SK-N-SH (cell line): ENCODE measurements around the gene TBL1X. TPM values are rescaled to one million over a fixed set of nuclear protein-coding genes. Genes with fewer than 3 reads are reported as not detected.

Source experiments
- CTCF ChIA-PET: fragments of 300-600, 350-600 bp; formaldehyde crosslinking; extraction: SDS; loops from one replicate; lab custom pipeline; 2021; lab: Yijun Ruan, JAX
- POLR2A ChIA-PET: fragments of 350-600 bp; sonication (Branson Sonifier 250); formaldehyde crosslinking; extraction: SDS; loops from one replicate; lab custom pipeline; 2020; ENCODE audit warnings: antibody characterized with exemption, inconsistent platforms; lab: Yijun Ruan, JAX
- DNase-seq: peaks from one replicate; pipeline ENCODE4 v3.0.0; 2012
- H2AFZ ChIP-seq: fragments of 200-600 bp; sonication (generic); 2 replicates; pipeline ENCODE4 v1.8.1; 2016; ENCODE audit warnings: antibody characterized with exemption, mild to moderate bottlenecking, low read depth
- H3F3A ChIP-seq: fragments of 200-600 bp; sonication (generic); replicated peaks from 2 replicates; pipeline ENCODE3; 2016; ENCODE audit warnings: antibody characterized with exemption, mild to moderate bottlenecking; ENCODE audit not compliant: insufficient read depth
- H3K27ac ChIP-seq, 2 experiments: fragments of 200-500 bp in 1 of 2; fragments of 200-600 bp in 1 of 2; sonication (Bioruptor generic) in 1 of 2; sonication (generic), shearing (Covaris generic) in 1 of 2; 2 replicates each; pipeline versions ENCODE4 v1.5.1 to v1.6.1; 2014 to 2016; ENCODE audit warnings: low read depth in 2 of 2, inconsistent platforms in 1 of 2, low read length in 1 of 2, mild to moderate bottlenecking in 1 of 2, mixed read lengths in 1 of 2
- H3K27me3 ChIP-seq: fragments of 200-600 bp; sonication (generic), shearing (Covaris generic); 2 replicates; pipeline ENCODE4 v1.6.1; 2016; ENCODE audit warnings: mixed run types; ENCODE audit not compliant: insufficient read depth
- H3K36me3 ChIP-seq, 2 experiments: fragments of 200-500 bp in 1 of 2; fragments of 200-600 bp in 1 of 2; sonication (Bioruptor generic) in 1 of 2; sonication (generic) in 1 of 2; replicated peaks in 1 of 2; 2 replicates each; pipeline versions ENCODE3 to v1.5.1; 2014 to 2016; ENCODE audit warnings: low read length in 1 of 2, mild to moderate bottlenecking in 1 of 2; ENCODE audit not compliant: insufficient read depth in 2 of 2, control insufficient read depth in 1 of 2
- H3K4me1 ChIP-seq, 2 experiments: fragments of 200-500 bp in 1 of 2; fragments of 200-600 bp in 1 of 2; sonication (Bioruptor generic) in 1 of 2; sonication (generic), shearing (Covaris generic) in 1 of 2; 2 replicates each; pipeline versions ENCODE4 v1.5.1 to v1.6.1; 2014 to 2016; ENCODE audit warnings: low read depth in 1 of 2, low read length in 1 of 2, mixed run types in 1 of 2; ENCODE audit not compliant: insufficient read depth in 2 of 2, control insufficient read depth in 1 of 2
- H3K4me2 ChIP-seq: fragments of 200-600 bp; sonication (generic), shearing (Covaris generic); 2 replicates; pipeline ENCODE4 v1.6.1; 2017; ENCODE audit warnings: mixed run types
- H3K4me3 ChIP-seq, 2 experiments: fragments of 200-500 bp in 1 of 2; fragments of 200-600 bp in 1 of 2; sonication (Bioruptor generic) in 1 of 2; sonication (generic), shearing (Covaris generic) in 1 of 2; 2 replicates each; pipeline versions ENCODE4 v1.5.1 to v1.8.1; 2014 to 2016; ENCODE audit warnings: low read depth in 2 of 2, inconsistent platforms in 1 of 2, low read length in 1 of 2, mild to moderate bottlenecking in 1 of 2, mixed read lengths in 1 of 2, moderate library complexity in 1 of 2
- H3K79me2 ChIP-seq: fragments of 200-600 bp; sonication (generic); 2 replicates; pipeline ENCODE4 v1.8.1; 2017; ENCODE audit warnings: mild to moderate bottlenecking; ENCODE audit not compliant: insufficient read depth
- H3K9ac ChIP-seq: fragments of 200-600 bp; sonication (generic); 2 replicates; pipeline ENCODE4 v1.6.1; 2017; ENCODE audit warnings: mixed run types
- H3K9me2 ChIP-seq: fragments of 200-600 bp; sonication (generic); 2 replicates; pipeline ENCODE4 v1.6.1; 2017; ENCODE audit warnings: mixed run types
- H3K9me3 ChIP-seq: fragments of 200-600 bp; sonication (generic); 2 replicates; pipeline ENCODE4 v1.6.1; 2017; ENCODE audit warnings: mixed run types, mild to moderate bottlenecking, moderate library complexity
- H4K20me1 ChIP-seq: fragments of 200-600 bp; sonication (generic); 2 replicates; pipeline ENCODE4 v1.6.1; 2017; ENCODE audit warnings: mild to moderate bottlenecking, mixed run types; ENCODE audit not compliant: insufficient read depth
- CHD2 ChIP-seq: fragments of 150-350 bp; IDR thresholded peaks from 2 replicates; pipeline ENCODE4 v1.6.1; 2018; ENCODE audit warnings: low read length; ENCODE audit not compliant: partially characterized antibody
- FOXJ3 ChIP-seq: sonication (generic); formaldehyde crosslinking; IDR thresholded peaks from 2 replicates; pipeline ENCODE4 v1.5.1; 2020; ENCODE audit warnings: mild to moderate bottlenecking, missing genetic modification reagents
- FOXM1 ChIP-seq: IDR thresholded peaks from 2 replicates; pipeline ENCODE4 v1.4.0; 2012; ENCODE audit warnings: low read depth, mild to moderate bottlenecking
- GABPA ChIP-seq: IDR thresholded peaks from 2 replicates; pipeline ENCODE4 v1.4.0; 2012; ENCODE audit warnings: low read depth, mild to moderate bottlenecking
- GATA2 ChIP-seq: sonication (generic); formaldehyde crosslinking; IDR thresholded peaks from 2 replicates; pipeline ENCODE4 v1.5.0; 2020; ENCODE audit warnings: mild to moderate bottlenecking, missing genetic modification reagents
- JUND ChIP-seq: IDR thresholded peaks from 2 replicates; pipeline ENCODE4 v1.4.0; 2012
- MAX ChIP-seq: IDR thresholded peaks from 2 replicates; pipeline ENCODE4 v1.4.0; 2012; ENCODE audit warnings: low read depth
- MEF2A ChIP-seq: IDR thresholded peaks from 2 replicates; pipeline ENCODE4 v1.4.0; 2012; ENCODE audit warnings: low read depth, borderline replicate concordance
- NRF1 ChIP-seq: IDR thresholded peaks from 2 replicates; pipeline ENCODE4 v1.6.1; 2012; ENCODE audit warnings: low read depth, mild to moderate bottlenecking, low read length
- PBX3 ChIP-seq: IDR thresholded peaks from 2 replicates; pipeline ENCODE4; 2012
- RCOR1 ChIP-seq: fragments of 150-350 bp; IDR thresholded peaks from 2 replicates; pipeline ENCODE4 v1.6.1; 2017; ENCODE audit warnings: antibody characterized with exemption, low read length
- REST ChIP-seq: IDR thresholded peaks from 2 replicates; pipeline ENCODE4 v1.6.1; 2012; ENCODE audit warnings: mild to moderate bottlenecking, low read depth, low read length, moderate library complexity
- RFX5 ChIP-seq: IDR thresholded peaks from 2 replicates; pipeline ENCODE4 v1.6.1; 2012; ENCODE audit warnings: mild to moderate bottlenecking, improper control_type of control experiment, low read length
- RXRA ChIP-seq: IDR thresholded peaks from 2 replicates; pipeline ENCODE4 v1.4.0; 2012; ENCODE audit warnings: low read depth, mild to moderate bottlenecking, borderline replicate concordance
- SIN3A ChIP-seq: IDR thresholded peaks from 2 replicates; pipeline ENCODE4 v1.6.1; 2012; ENCODE audit warnings: low read depth, mild to moderate bottlenecking, low read length, moderate library complexity, borderline replicate concordance
- TCF12 ChIP-seq: IDR thresholded peaks from 2 replicates; pipeline ENCODE4 v1.4.0; 2012
- USF1 ChIP-seq: IDR thresholded peaks from 2 replicates; pipeline ENCODE4 v1.4.0; 2012; ENCODE audit warnings: low read depth, borderline replicate concordance
- YY1 ChIP-seq: IDR thresholded peaks from 2 replicates; pipeline ENCODE4 v1.4.0; 2012; ENCODE audit warnings: low read depth, mild to moderate bottlenecking
- WGBS: methylation state at CpG from one replicate; pipeline ENCODE4 v1.1.6; 2017; ENCODE audit warnings: low lambda C conversion rate; 5-methylcytosine and 5-hydroxymethylcytosine counted together
- polyA plus RNA-seq, 3 experiments: library from polyadenylated mRNA; depleted of rRNA; stranded (reverse); fragments of >200 nt; gene quantifications; 2 replicates each; pipeline ENCODE4 v1.2.3, GENCODE V29; 2012

Gene TBL1X
- polyA plus RNA-seq, 1 of the 3 experiments (the other 2 are of a cell fraction), result 10.6 TPM

GRCh38 chrX:9482408-9482807 is 17.6 kb downstream of the TBL1X start:
- Histone ChIP-seq H3F3A (no peaks in the 10 kb centered on the region), H3K27ac (no peak overlapping the region)
- ChIA-PET POLR2A (no interaction called here), CTCF (no interaction called here)
- WGBS, result 41% methylated on average over 2 of the region's 2 CpGs
- TF ChIP-seq TCF12, result no peak
- TF ChIP-seq MAX, result no peak
- no peak for TF ChIP-seq NRF1
- TF ChIP-seq PBX3, result no peak
- no peak for TF ChIP-seq FOXJ3 (CRISPR knock-in tag)
- no peak for TF ChIP-seq JUND
- TF ChIP-seq SIN3A, result no peak
- no peak for TF ChIP-seq FOXM1
- no peak for TF ChIP-seq REST
- no peak for TF ChIP-seq GABPA
- no peak for TF ChIP-seq MEF2A
- no peak for TF ChIP-seq GATA2 (CRISPR knock-in tag)
- no peak for TF ChIP-seq RXRA
- no peak for TF ChIP-seq RCOR1
- TF ChIP-seq RFX5, result no peak
- no peak for TF ChIP-seq CHD2
- TF ChIP-seq YY1, result no peak
- no peak for TF ChIP-seq USF1
- TF ChIP-seq, all 33 proteins: peak for 0
- Histone ChIP-seq H3K4me2 (no peak overlapping the region), H4K20me1 (peaks cover 14% of the 10 kb centered on the region; the same call in 1 of the 2 replicates), H3K4me3 (no peak overlapping the region), H3K9me3 (no peaks in the 10 kb centered on the region), H3K36me3 (no peaks in the 10 kb centered on the region), H3K9ac (no peak overlapping the region), H3K4me1 (no peaks in the 10 kb centered on the region), H3K27me3 (no peaks in the 10 kb centered on the region), H3K9me2 (no peaks in the 10 kb centered on the region), H3K79me2 (peaks cover 38% of the 10 kb centered on the region), H2AFZ (no peak overlapping the region)
- DNase-seq, result no peak
